IMR-90 (cell line): ENCODE results near the gene PDGFA. TPM values are rescaled to one million over a fixed set of nuclear protein-coding genes. Genes with fewer than 3 reads are reported as not detected.
A peak's percentile ranks its signal among the peaks of the same experiment; 100 is the strongest.

ENCODE experiments used
- ATAC-seq: fragments of 200-7000 bp; cut with Tn5 transposase; 2 replicates; pipeline ENCODE4 v1.9.1; 2020; ENCODE audit warnings: low read depth, mild to moderate bottlenecking, moderate library complexity
- BruUV-seq: library from RNA; stranded (reverse); fragments of 400-500 nt; replicated peaks from 2 replicates; lab custom pipeline; 2021; lab: Mats Ljungman, UMichigan
- CTCF ChIA-PET: fragments of 300-600 bp; formaldehyde crosslinking; extraction: SDS; loops from one replicate; lab custom pipeline; 2021; ENCODE audit warnings: antibody characterized with exemption; lab: Yijun Ruan, JAX
- POLR2A ChIA-PET: fragments of 300-600 bp; sonication (Branson Sonifier 250); formaldehyde crosslinking; loops from one replicate; lab custom pipeline; 2022; ENCODE audit warnings: antibody characterized with exemption; ENCODE audit not compliant: unreplicated experiment; lab: Charles Lee
- DNase-seq: peaks from one replicate; pipeline ENCODE4 v3.0.0; 2013
- H2AFZ ChIP-seq: replicated peaks from 2 replicates; pipeline ENCODE3; 2013; ENCODE audit warnings: low read length, mild to moderate bottlenecking; ENCODE audit not compliant: poor library complexity
- H2AK5ac ChIP-seq: 2 replicates; pipeline ENCODE4 v1.6.1; 2013; ENCODE audit warnings: low read depth, low read length, inconsistent platforms
- H2AK9ac ChIP-seq: replicated peaks from 2 replicates; pipeline ENCODE3; 2013; ENCODE audit warnings: mild to moderate bottlenecking, low read depth, low read length, moderate library complexity; ENCODE audit not compliant: poor library complexity
- H2BK120ac ChIP-seq: 2 replicates; pipeline ENCODE4 v1.6.1; 2013; ENCODE audit warnings: low read depth, low read length, inconsistent platforms
- H2BK15ac ChIP-seq: 3 replicates; pipeline ENCODE4 v1.6.1; 2013; ENCODE audit warnings: low read depth, low read length, inconsistent platforms
- H2BK20ac ChIP-seq: 2 replicates; pipeline ENCODE4 v1.6.1; 2013; ENCODE audit warnings: low read depth, mild to moderate bottlenecking, inconsistent platforms, low read length, moderate library complexity
- H2BK5ac ChIP-seq: 2 replicates; pipeline ENCODE4 v1.6.1; 2013; ENCODE audit warnings: mild to moderate bottlenecking, low read depth, low read length, inconsistent platforms; ENCODE audit not compliant: poor library complexity, severe bottlenecking
- H3K14ac ChIP-seq: replicated peaks from 2 replicates; pipeline ENCODE4 v1.6.1; 2013; ENCODE audit warnings: low read depth, low read length, inconsistent platforms
- H3K18ac ChIP-seq: 2 replicates; pipeline ENCODE4 v1.6.1; 2013; ENCODE audit warnings: low read depth, low read length, control low read depth
- H3K23ac ChIP-seq: 2 replicates; pipeline ENCODE4 v1.6.1; 2013; ENCODE audit warnings: low read depth, low read length, inconsistent platforms
- H3K27ac ChIP-seq: 2 replicates; pipeline ENCODE4 v1.5.1; 2013; ENCODE audit warnings: mild to moderate bottlenecking, control low read depth, low read length; ENCODE audit not compliant: insufficient read depth
- H3K27me3 ChIP-seq: 2 replicates; pipeline ENCODE4 v1.6.1; 2013; ENCODE audit warnings: low read length; ENCODE audit not compliant: control insufficient read depth, insufficient read depth
- H3K36me3 ChIP-seq: 2 replicates; pipeline ENCODE4 v1.6.1; 2013; ENCODE audit warnings: low read length, mixed read lengths; ENCODE audit not compliant: control insufficient read depth, insufficient read depth
- H3K4ac ChIP-seq: 2 replicates; pipeline ENCODE4 v1.6.1; 2013; ENCODE audit warnings: low read depth, low read length, inconsistent platforms
- H3K4me1 ChIP-seq: 2 replicates; pipeline ENCODE4 v1.6.1; 2013; ENCODE audit warnings: low read length, mixed read lengths; ENCODE audit not compliant: control insufficient read depth, insufficient read depth
- H3K4me2 ChIP-seq: 2 replicates; pipeline ENCODE4 v1.6.1; 2013; ENCODE audit warnings: low read depth, mild to moderate bottlenecking, control low read depth, low read length, moderate library complexity
- H3K4me3 ChIP-seq: 2 replicates; pipeline ENCODE4 v1.5.1; 2013; ENCODE audit warnings: low read depth, mild to moderate bottlenecking, control low read depth, low read length, moderate library complexity; ENCODE audit not compliant: insufficient read depth
- H3K56ac ChIP-seq: 2 replicates; pipeline ENCODE4 v1.6.1; 2013; ENCODE audit warnings: low read length, inconsistent platforms; ENCODE audit not compliant: insufficient read depth; ENCODE audit errors: extremely low read depth
- H3K79me1 ChIP-seq, 2 experiments: 2 replicates each; pipeline ENCODE4 v1.6.1; 2013; ENCODE audit warnings: low read length in 2 of 2, inconsistent platforms in 1 of 2, low read depth in 1 of 2
- H3K9ac ChIP-seq: 2 replicates; pipeline ENCODE4 v1.6.1; 2013; ENCODE audit warnings: low read depth, low read length, control low read depth
- H3K9me1 ChIP-seq: 2 replicates; pipeline ENCODE4 v1.6.1; 2013; ENCODE audit warnings: low read length, inconsistent platforms; ENCODE audit not compliant: insufficient read depth
- H3K9me3 ChIP-seq: 2 replicates; pipeline ENCODE4 v1.6.1; 2013; ENCODE audit warnings: low read length; ENCODE audit not compliant: control insufficient read depth, insufficient read depth
- H4K20me1 ChIP-seq: 2 replicates; pipeline ENCODE4 v1.6.1; 2013; ENCODE audit warnings: low read length, inconsistent platforms; ENCODE audit not compliant: insufficient read depth
- H4K5ac ChIP-seq: 2 replicates; pipeline ENCODE4 v1.6.1; 2013; ENCODE audit warnings: mild to moderate bottlenecking, low read depth, low read length, control low read depth
- H4K8ac ChIP-seq, 2 experiments: 2 replicates each; pipeline ENCODE4 v1.6.1; 2013; ENCODE audit warnings: low read depth in 2 of 2, low read length in 2 of 2, control low read depth in 1 of 2, inconsistent platforms in 1 of 2
- H4K91ac ChIP-seq: 2 replicates; pipeline ENCODE4 v1.6.1; 2013; ENCODE audit warnings: low read depth, low read length, inconsistent platforms; ENCODE audit not compliant: insufficient read depth
- CEBPB ChIP-seq: IDR thresholded peaks from 2 replicates; pipeline ENCODE4 v1.6.1; 2012; ENCODE audit warnings: low read depth, low read length, improper control_type of control experiment
- CHD1 ChIP-seq: IDR thresholded peaks from 2 replicates; pipeline ENCODE4 v1.6.1; 2012; ENCODE audit warnings: low read depth, low read length, improper control_type of control experiment
- CTCF ChIP-seq: conservative IDR thresholded peaks from 2 replicates; pipeline ENCODE4 v1.5.1; 2012; ENCODE audit warnings: mild to moderate bottlenecking, low read depth, low read length, improper control_type of control experiment
- FOS ChIP-seq: fragments of 150-350 bp; IDR thresholded peaks from 2 replicates; pipeline ENCODE4 v1.6.1; 2016; ENCODE audit warnings: low read depth, low read length
- MAFK ChIP-seq: IDR thresholded peaks from 2 replicates; pipeline ENCODE4 v1.6.1; 2012; ENCODE audit warnings: low read depth, low read length, improper control_type of control experiment
- MAZ ChIP-seq: IDR thresholded peaks from 2 replicates; pipeline ENCODE4 v1.6.1; 2012; ENCODE audit warnings: low read depth, mild to moderate bottlenecking, low read length, improper control_type of control experiment, moderate library complexity, borderline replicate concordance
- MXI1 ChIP-seq: IDR thresholded peaks from 2 replicates; pipeline ENCODE4 v1.6.1; 2012; ENCODE audit warnings: low read depth, mild to moderate bottlenecking, low read length, moderate library complexity, borderline replicate concordance
- POLR2A ChIP-seq: IDR thresholded peaks from 2 replicates; pipeline ENCODE4 v1.6.1; 2012; ENCODE audit warnings: mild to moderate bottlenecking, low read depth, low read length
- RAD21 ChIP-seq: IDR thresholded peaks from 2 replicates; pipeline ENCODE4 v1.6.1; 2012; ENCODE audit warnings: low read length, improper control_type of control experiment
- RFX5 ChIP-seq: IDR thresholded peaks from 2 replicates; pipeline ENCODE4 v1.8.0; 2012; ENCODE audit warnings: low read depth, mild to moderate bottlenecking, low read length, moderate library complexity
- SMC3 ChIP-seq: fragments of 150-350 bp; IDR thresholded peaks from 2 replicates; pipeline ENCODE4 v1.6.1; 2016; ENCODE audit warnings: low read depth, mild to moderate bottlenecking, antibody characterized with exemption, low read length, moderate library complexity
- USF2 ChIP-seq: fragments of 150-350 bp; IDR thresholded peaks from 2 replicates; pipeline ENCODE4 v1.6.1; 2017; ENCODE audit warnings: mild to moderate bottlenecking, antibody characterized with exemption, low read length, low read depth
- WGBS, 2 experiments: methylation state at CpG; one replicate each; pipeline versions ENCODE4 v1.1.5 to v1.1.7; 2013; ENCODE audit warnings: missing lambda C conversion rate in 2 of 2; ENCODE audit not compliant: insufficient read length in 1 of 2; ENCODE audit errors: extremely low coverage in 2 of 2; 5-methylcytosine and 5-hydroxymethylcytosine counted together
- dilution Hi-C: fragments of 300-500 bp; cut with HindIII; formaldehyde crosslinking; loops from one replicate; pipeline ENCODE4 v1.14.3; 2018; ENCODE audit warnings: low sequenced_read_pairs; ENCODE audit not compliant: unreplicated experiment
- in situ Hi-C: fragments of 300-500 bp; cut with MboI; formaldehyde crosslinking; loops from 3 replicates; pipeline ENCODE4 v1.14.3; 2019; ENCODE audit warnings: low sequenced_read_pairs, inconsistent platforms, mixed read lengths
- intact Hi-C: fragments of 100-400 bp; cut with micrococcal nuclease; formaldehyde crosslinking; loops from 2 replicates; pipeline ENCODE4 v1.10.0; 2022
- polyA plus RNA-seq, 3 experiments: library from polyadenylated mRNA; depleted of rRNA; stranded (reverse); fragments of >200 nt; gene quantifications; 2 replicates each; pipeline ENCODE4 v1.2.3, GENCODE V29; 2012; ENCODE audit warnings: low replicate concordance in 1 of 3
- total RNA-seq: library from RNA; depleted of rRNA; stranded (reverse); fragments of >200 nt; gene quantifications from 2 replicates; pipeline ENCODE4 v1.2.3, GENCODE V29; 2012

Gene PDGFA
- total and polyA plus RNA-seq, 2 of the 4 experiments (the other 2 are of a cell fraction): 3.3 to 3.8 TPM

- H2AFZ ChIP-seq: no peak overlapping the region
- H3K4me1 ChIP-seq: peaks cover 2% of the 10 kb centered on the region; the same call in 1 of the 2 replicates
- no peak overlapping the region for H4K8ac ChIP-seq
- ChIA-PET CTCF (no interaction called here), POLR2A (no interaction called here)
- H3K27me3 ChIP-seq: no peaks in the 10 kb centered on the region
- H3K36me3 ChIP-seq: 0 out of 2 replicates have a peak, but pooled peaks cover 4% of the 10 kb centered on the region
- no peaks in the 10 kb centered on the region; the same call in none of the 2 replicates for H4K20me1 ChIP-seq
- no peak for DNase-seq
- intact Hi-C loops: no loop called here
- no peak overlapping the region for H3K14ac ChIP-seq
- no peaks in the 10 kb centered on the region for H3K9me3 ChIP-seq
- H4K5ac ChIP-seq: no peak overlapping the region
- H3K56ac ChIP-seq: no peak overlapping the region
- H3K9ac ChIP-seq: no peak overlapping the region
- no peak overlapping the region for H3K18ac ChIP-seq
- 89% methylated on average over 5 of the region's 12 CpGs; no CpG with 5 or more reads in 1 of the 2 experiments for WGBS, 2 experiments
- dilution Hi-C loops: no loop called here
- no TSS peak for BruUV-seq
- no peak overlapping the region for H3K4ac ChIP-seq
- H3K27ac ChIP-seq: no peak overlapping the region
- TF ChIP-seq MXI1 (no peak), CEBPB (no peak), CTCF (no peak), USF2 (no peak), CHD1 (no peak), RFX5 (no peak), MAZ (no peak), POLR2A (no peak), SMC3 (no peak), FOS (no peak), RAD21 (no peak), MAFK (no peak)
- peaks cover 6% of the 10 kb centered on the region; the same call in 1 of the 2 replicates for H3K9me1 ChIP-seq
- no peak overlapping the region for H3K4me2 ChIP-seq
- H3K4me3 ChIP-seq: no peak overlapping the region
- H4K91ac ChIP-seq: no peak overlapping the region
- H2BK15ac ChIP-seq: no peak overlapping the region
- no peak overlapping the region for H2BK120ac ChIP-seq
- ATAC-seq: no peak
- in situ Hi-C loops: no loop called here
- peaks cover 0 to 10% of the 10 kb centered on the region in 2 experiments; a peak in 2 of 4 replicates for H3K79me1 ChIP-seq
- H2AK9ac ChIP-seq: peak overlapping the region; percentile 37
- no peak overlapping the region for H2BK5ac ChIP-seq
- H3K23ac ChIP-seq: no peak overlapping the region
- no peak overlapping the region for H2BK20ac ChIP-seq
- H2AK5ac ChIP-seq: no peak overlapping the region
Measured at GRCh38 chr7:508461-509170, 11.0 kb downstream of the PDGFA start.
